ENCODE measurements around the gene NCAPD2.

Gene NCAPD2

GRCh38 chr12:6534945-6535696 lies 41.2 kb downstream of the NCAPD2 start (continued):
- no peak for TF ChIP-seq ZSCAN18 (tag by site-specific recombination; IDR thresholded peaks at IDR 0.05)

- TF ChIP-seq PRDM4 (tag by site-specific recombination; IDR thresholded peaks at IDR 0.05) (0 out of 2 replicates have a peak, but pooled peaks have one; percentile 1), ZBTB6 (tag by site-specific recombination; IDR thresholded peaks at IDR 0.05) (no peak)
- Histone ChIP-seq H3K36me3 (ENCODE audit: control insufficient read depth in 2 of 2, insufficient read depth in 1 of 2, low read length in 2 of 2) (peaks cover 14 to 74% of the 10 kb centered on the region in 2 experiments), H3K4me3 (ENCODE audit: low read depth, low read length) (peak overlapping the region; percentile 73), H3K4me1 (ENCODE audit: control insufficient read depth, insufficient read depth, low read length) (peaks cover 12% of the 10 kb centered on the region), H3K27ac (ENCODE audit: extremely low read depth, low read depth, low read length) (peak overlapping the region; percentile 93), H3K9me3 (ENCODE audit: control insufficient read depth, insufficient read depth, low read depth, low read length) (no peaks in the 10 kb centered on the region)
- ChIA-PET POLR2A (interaction anchor here (0.6 to 3.0 kb wide), 17 partner anchors 13 to 316 kb away, joined by 3 to 90 read pairs (median 16); partner anchors contain the start of genes CDCA3, MRPL51, NCAPD2 and NOP2), CTCF (interaction anchor here (1.1 to 1.7 kb wide), 7 partner anchors 18 to 112 kb away, joined by 3 to 12 read pairs (median 6); partner anchors contain the start of genes IFFO1 and VAMP1)
Observed at GRCh38 chr12:6535697-6535946, 41.7 kb downstream of the NCAPD2 start.

GRCh38 chr12:6535960-6536847 lies 42.3 kb downstream of the NCAPD2 start:
- POLR2A ChIA-PET, result interaction anchor here (0.6 to 3.0 kb wide), 17 partner anchors 13 to 315 kb away, joined by 3 to 90 read pairs (median 16); partner anchors contain the start of genes CDCA3, MRPL51, NCAPD2 and NOP2
- Histone ChIP-seq H3K27ac (ENCODE audit: extremely low read depth, low read depth, low read length) (peak overlapping the region; percentile 93), H3K4me3 (ENCODE audit: low read depth, low read length) (peak overlapping the region; percentile 73), H3K9me3 (ENCODE audit: control insufficient read depth, insufficient read depth, low read depth, low read length) (no peaks in the 10 kb centered on the region), H3K36me3 (ENCODE audit: control insufficient read depth in 2 of 2, insufficient read depth in 1 of 2, low read length in 2 of 2) (peaks cover 10 to 71% of the 10 kb centered on the region in 2 experiments), H3K4me1 (ENCODE audit: control insufficient read depth, insufficient read depth, low read length) (peaks cover 16% of the 10 kb centered on the region)
- CTCF ChIA-PET, result interaction anchor here (1.1 to 1.9 kb wide), 9 partner anchors 19 to 200 kb away, joined by 3 to 12 read pairs (median 6); partner anchors contain the start of genes IFFO1 and VAMP1
- peak; percentile 88 for TF ChIP-seq HIC1 (tag by site-specific recombination; IDR thresholded peaks at IDR 0.05)
- TF ChIP-seq PBX3 (CRISPR knock-in tag; IDR thresholded peaks at IDR 0.05), result no peak
- peak; percentile 12; the same call in 1 of the 2 replicates for TF ChIP-seq GLIS2 (tag by site-specific recombination; IDR thresholded peaks at IDR 0.05)
- no peak for TF ChIP-seq ZNF184 (tag by site-specific recombination; IDR thresholded peaks at IDR 0.05)
- no peak for TF ChIP-seq ZFP69B (tag by site-specific recombination; IDR thresholded peaks at IDR 0.05)
- peak; percentile 30; the same call in 1 of the 2 replicates for TF ChIP-seq GLIS1 (tag by site-specific recombination; IDR thresholded peaks at IDR 0.05)
- TF ChIP-seq ZNF23 (tag by site-specific recombination; IDR thresholded peaks at IDR 0.05; ENCODE audit: borderline replicate concordance), result no peak
